OCI-LY1 (cell line): ENCODE measurements around the gene GPR183.

Source experiments
- H2AFZ ChIP-seq: fragments of 200-600 bp; sonication (generic), shearing (Covaris generic); 2 replicates; pipeline ENCODE4 v1.6.0; 2014; ENCODE audit warnings: antibody characterized with exemption, mild to moderate bottlenecking, low read length
- H3F3A ChIP-seq: fragments of 200-600 bp; sonication (generic), shearing (Covaris generic); 2 replicates; pipeline ENCODE4 v1.6.0; 2014; ENCODE audit warnings: mild to moderate bottlenecking, antibody characterized with exemption, low read length, moderate library complexity; ENCODE audit not compliant: insufficient read depth
- H3K27ac ChIP-seq: fragments of 200-600 bp; sonication (generic); 2 replicates; pipeline ENCODE4 v1.5.1; 2014; ENCODE audit warnings: low read length, mixed run types, mild to moderate bottlenecking, low read depth; ENCODE audit not compliant: poor library complexity, severe bottlenecking
- H3K27me3 ChIP-seq: fragments of 200-600 bp; sonication (generic); 2 replicates; pipeline ENCODE4 v1.6.0; 2014; ENCODE audit warnings: antibody characterized with exemption, mild to moderate bottlenecking, low read length, moderate library complexity; ENCODE audit not compliant: insufficient read depth
- H3K36me3 ChIP-seq: fragments of 200-600 bp; sonication (generic); 2 replicates; pipeline ENCODE4 v1.6.1; 2014; ENCODE audit warnings: mild to moderate bottlenecking, antibody characterized with exemption, low read length, moderate library complexity, mixed read lengths; ENCODE audit not compliant: insufficient read depth
- H3K4me1 ChIP-seq: fragments of 200-600 bp; sonication (generic); 2 replicates; pipeline ENCODE4 v1.5.1; 2014; ENCODE audit warnings: mild to moderate bottlenecking, low read length, moderate library complexity; ENCODE audit not compliant: insufficient read depth, severe bottlenecking
- H3K4me2 ChIP-seq: fragments of 200-600 bp; sonication (generic), shearing (Covaris generic); 2 replicates; pipeline ENCODE4 v1.6.1; 2014; ENCODE audit warnings: low read length
- H3K4me3 ChIP-seq: fragments of 200-600 bp; sonication (generic); 2 replicates; pipeline ENCODE4 v1.5.1; 2014; ENCODE audit warnings: low read length, low read depth, mild to moderate bottlenecking, mixed read lengths; ENCODE audit not compliant: poor library complexity, severe bottlenecking
- H3K79me2 ChIP-seq: fragments of 200-600 bp; shearing (Covaris generic); 2 replicates; pipeline ENCODE4 v1.6.1; 2016; ENCODE audit warnings: mixed run types, low read length, mixed read lengths; ENCODE audit not compliant: insufficient read depth
- H3K9ac ChIP-seq: fragments of 200-600 bp; sonication (generic), shearing (Covaris generic); 2 replicates; pipeline ENCODE4 v1.6.1; 2014; ENCODE audit warnings: mild to moderate bottlenecking, low read length, mixed read lengths
- H3K9me2 ChIP-seq: fragments of 200-600 bp; sonication (generic), shearing (Covaris generic); 2 replicates; pipeline ENCODE4 v1.6.1; 2014; ENCODE audit warnings: low read depth, mild to moderate bottlenecking, low read length, mixed read lengths
- H3K9me3 ChIP-seq: fragments of 200-600 bp; shearing (Covaris generic); 2 replicates; pipeline ENCODE4 v1.6.1; 2014; ENCODE audit warnings: low read length, mixed read lengths
- H4K20me1 ChIP-seq: fragments of 200-600 bp; sonication (generic), shearing (Covaris generic); 2 replicates; pipeline ENCODE4 v1.6.0; 2016; ENCODE audit warnings: mild to moderate bottlenecking, low read length; ENCODE audit not compliant: insufficient read depth
- CTCF ChIP-seq: fragments of 200-600 bp; sonication (generic), shearing (Covaris generic); IDR thresholded peaks from 2 replicates; pipeline ENCODE4 v1.5.1; 2017; ENCODE audit warnings: mild to moderate bottlenecking, antibody characterized with exemption, low read length, moderate library complexity, mixed read lengths
- EZH2 ChIP-seq: fragments of 200-600 bp; sonication (generic), shearing (Covaris generic); IDR thresholded peaks from 2 replicates; pipeline ENCODE4 v1.8.0; 2017; ENCODE audit warnings: borderline replicate concordance, mixed run types, mild to moderate bottlenecking, antibody characterized with exemption, low read length, moderate library complexity, mixed read lengths

GPR183 gene

GRCh38 chr13:99331881-99332293 is 24.7 kb upstream of the GPR183 start:
- Histone ChIP-seq H3K9me3 (no peaks in the 10 kb centered on the region), H3K9me2 (no peaks in the 10 kb centered on the region), H3K36me3 (peaks cover 18% of the 10 kb centered on the region), H3K9ac (peak overlapping the region; percentile 74), H4K20me1 (no peaks in the 10 kb centered on the region), H2AFZ (no peak overlapping the region), H3K4me3 (peak overlapping the region; percentile 30), H3F3A (0 out of 2 replicates have a peak, but pooled peaks cover 7% of the 10 kb centered on the region), H3K79me2 (no peaks in the 10 kb centered on the region), H3K27ac (peak overlapping the region; percentile 99), H3K4me1 (peaks cover 89% of the 10 kb centered on the region), H3K27me3 (no peaks in the 10 kb centered on the region), H3K4me2 (peak overlapping the region; percentile 56)
- TF ChIP-seq CTCF (no peak), EZH2 (no peak)

- no peak overlapping the region for H2AFZ ChIP-seq
- peak overlapping the region; percentile 99 for H3K27ac ChIP-seq
- no peaks in the 10 kb centered on the region for H3K9me3 ChIP-seq
- H3F3A ChIP-seq = 0 out of 2 replicates have a peak, but pooled peaks cover 7% of the 10 kb centered on the region
- H3K27me3 ChIP-seq = no peaks in the 10 kb centered on the region
- TF ChIP-seq EZH2 (no peak), CTCF (no peak)
- H3K9me2 ChIP-seq = no peaks in the 10 kb centered on the region
- no peaks in the 10 kb centered on the region for H3K79me2 ChIP-seq
- peaks cover 18% of the 10 kb centered on the region for H3K36me3 ChIP-seq
- H3K9ac ChIP-seq = peak overlapping the region; percentile 74
- H3K4me3 ChIP-seq = no peak overlapping the region
- H3K4me2 ChIP-seq = peak overlapping the region; percentile 56
- H4K20me1 ChIP-seq = no peaks in the 10 kb centered on the region
- H3K4me1 ChIP-seq = peaks cover 89% of the 10 kb centered on the region
These were observed 23.7 kb upstream of the GPR183 start for GRCh38 chr13:99330942-99331341.

DNA sequence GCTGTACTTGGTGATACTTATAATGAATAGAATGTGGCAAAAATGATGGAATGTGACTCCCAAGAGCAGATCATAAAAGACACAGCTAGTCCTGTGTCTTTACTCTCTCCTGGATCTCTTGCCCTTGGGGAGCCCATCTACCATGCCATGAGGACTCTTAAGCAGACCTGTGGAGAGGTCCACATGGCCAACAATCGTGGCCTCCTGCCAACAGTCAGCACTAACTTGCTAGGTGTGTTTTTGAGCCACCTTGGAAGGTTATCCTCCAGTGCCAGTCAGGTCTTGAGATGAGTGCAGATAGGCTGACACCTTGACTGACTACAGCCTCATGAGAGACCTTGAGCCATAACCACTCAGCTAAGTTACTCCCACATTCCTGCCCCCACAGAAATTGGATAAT is 22.3 kb upstream of the GPR183 start:
- H3K27ac ChIP-seq = peak overlapping the region; percentile 96
- H3K4me2 ChIP-seq = no peak overlapping the region
- H4K20me1 ChIP-seq = no peaks in the 10 kb centered on the region
- peaks cover 89% of the 10 kb centered on the region for H3K4me1 ChIP-seq
- no peak for TF ChIP-seq EZH2
- no peak for TF ChIP-seq CTCF
- H3F3A ChIP-seq = 0 out of 2 replicates have a peak, but pooled peaks cover 7% of the 10 kb centered on the region
- H3K27me3 ChIP-seq = no peaks in the 10 kb centered on the region
- no peaks in the 10 kb centered on the region for H3K79me2 ChIP-seq
- no peak overlapping the region for H3K9ac ChIP-seq
- no peaks in the 10 kb centered on the region for H3K9me2 ChIP-seq
- no peak overlapping the region for H3K4me3 ChIP-seq
- H2AFZ ChIP-seq = no peak overlapping the region
- no peaks in the 10 kb centered on the region for H3K9me3 ChIP-seq
- H3K36me3 ChIP-seq = peaks cover 18% of the 10 kb centered on the region
